Activated T-helper 1 cell treated with Interleukin-2 at 50 U/mL for 16 hours (primary cell): ENCODE results near the gene PPP6R1.
"Not testable (repeated sequence)": the region's sequence is repeated elsewhere in the genome, so short reads cannot be mapped to it uniquely, and the experiment has no call there.

Experiments used
- DNase-seq: peaks from one replicate; pipeline ENCODE4 v3.0.0-alpha.2; 2020; ENCODE audit warnings: low read depth

The PPP6R1 gene

GRCh38 chr19:55224679-55225414 is 34.0 kb downstream of the PPP6R1 start:
- DNase-seq = not testable (repeated sequence)

- DNase-seq = no peak
These were observed 34.7 kb downstream of the PPP6R1 start for GRCh38 chr19:55224038-55224665.

DNA sequence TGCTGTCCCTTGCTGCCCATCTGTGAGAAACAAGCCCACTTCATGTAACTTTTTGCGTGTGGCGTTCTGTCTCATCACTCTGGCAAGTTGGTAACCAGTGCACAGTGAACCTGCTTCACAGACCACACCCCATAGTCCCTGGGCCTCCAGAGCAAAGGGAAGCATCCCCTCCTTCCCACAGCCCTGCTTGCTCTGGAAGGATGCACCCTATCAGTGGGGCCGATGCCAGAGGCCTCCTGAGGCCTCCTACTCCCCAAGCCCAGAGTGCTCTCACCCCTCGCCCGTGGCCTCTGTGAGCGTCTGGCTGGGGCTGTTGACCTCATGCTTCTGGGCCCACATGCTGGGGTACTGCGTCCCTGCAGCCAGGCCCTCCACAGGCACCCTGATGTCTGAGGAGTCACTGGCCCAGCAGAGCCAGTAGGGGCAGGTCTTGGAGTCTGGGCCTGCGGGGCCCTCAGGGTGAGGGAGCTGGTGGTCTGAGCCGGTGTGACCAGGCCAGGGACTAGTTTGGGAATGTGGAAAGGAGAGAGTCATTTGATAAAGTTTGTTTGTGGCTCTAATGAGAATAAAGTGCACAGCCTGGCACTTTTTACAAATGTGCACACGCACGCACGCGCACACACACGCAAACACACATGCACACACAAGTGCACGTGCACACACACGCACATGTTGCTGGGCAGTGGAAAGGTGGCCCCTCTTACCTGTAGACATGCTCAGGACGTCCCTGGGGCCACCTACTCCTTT is 35.4 kb downstream of the PPP6R1 start:
- DNase-seq = no peak

DNA sequence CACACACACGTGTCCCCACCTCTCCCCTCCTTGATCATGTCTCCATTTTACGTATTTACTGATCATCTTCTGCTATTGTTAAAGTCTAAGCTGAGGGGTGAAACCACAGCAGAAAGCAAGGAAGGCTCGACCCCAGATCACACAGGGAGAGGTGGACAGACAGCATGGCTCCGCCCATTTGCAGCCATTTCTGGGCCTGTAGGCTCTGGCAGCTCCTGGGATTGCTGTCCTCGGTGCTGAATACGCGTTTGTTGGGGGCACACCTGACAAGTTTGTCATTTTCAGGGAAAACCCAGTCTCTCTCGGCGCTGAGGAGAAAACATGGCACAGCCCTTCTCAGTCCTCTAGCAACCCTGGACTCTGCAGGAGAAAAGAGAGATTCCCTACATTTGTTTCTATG is 38.3 kb downstream of the PPP6R1 start:
- DNase-seq = no peak

DNA sequence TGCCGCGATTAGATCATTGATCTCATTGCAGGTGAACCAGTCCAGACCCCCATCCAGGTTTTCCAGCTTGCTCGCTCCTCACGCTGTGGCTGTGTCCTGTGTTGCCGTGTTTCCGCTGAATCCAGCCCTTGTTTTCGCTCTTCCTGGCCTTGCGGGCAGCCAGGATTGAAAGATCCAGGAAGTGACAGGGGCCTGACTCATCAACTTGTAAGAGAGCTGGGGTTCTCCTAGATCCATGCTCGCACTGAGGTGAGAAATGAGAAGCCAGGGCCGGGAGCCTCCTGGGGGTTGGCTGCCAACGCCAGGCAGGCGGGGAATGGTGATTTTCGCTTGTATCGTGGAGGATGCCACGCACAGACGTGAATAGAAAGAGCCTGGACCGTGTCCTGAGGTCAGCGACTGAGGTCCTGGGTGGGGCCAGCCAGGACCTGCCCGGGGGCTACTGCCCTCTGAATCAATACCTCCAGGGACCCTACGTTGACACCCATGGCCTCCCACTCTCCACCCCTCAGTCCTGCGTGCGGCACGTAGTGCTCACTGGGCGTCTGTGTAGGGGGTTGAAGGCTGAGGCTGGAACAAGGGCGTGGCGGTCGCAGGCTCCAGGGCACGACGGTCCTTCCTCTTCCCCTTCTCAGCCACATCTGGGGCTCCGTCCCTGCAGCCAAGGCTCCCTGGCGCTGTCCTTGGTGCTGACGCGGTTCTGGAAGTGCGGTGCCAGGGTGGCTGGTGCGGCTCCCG is 42.2 kb downstream of the PPP6R1 start:
- DNase-seq = peak; percentile 15

DNA sequence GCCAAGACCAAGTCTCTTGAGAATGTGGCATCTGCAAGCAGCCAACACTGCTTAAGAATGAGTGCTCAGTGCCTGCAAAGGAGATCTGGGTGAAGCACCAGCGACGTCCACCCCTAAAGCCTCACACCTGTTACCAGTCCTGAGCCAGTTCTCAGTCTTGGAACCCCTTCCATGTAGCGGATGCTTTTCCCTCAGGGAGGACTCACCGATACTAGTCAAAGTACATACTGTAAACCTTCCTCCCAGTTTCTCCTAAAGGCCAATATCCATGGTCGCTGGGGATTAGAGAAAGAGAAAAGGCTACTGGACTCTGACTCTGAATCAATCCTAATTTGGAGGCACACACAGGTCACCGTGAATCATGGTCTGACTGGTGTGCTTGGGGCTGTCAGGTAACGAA is 45.3 kb downstream of the PPP6R1 start:
- DNase-seq = no peak

DNA sequence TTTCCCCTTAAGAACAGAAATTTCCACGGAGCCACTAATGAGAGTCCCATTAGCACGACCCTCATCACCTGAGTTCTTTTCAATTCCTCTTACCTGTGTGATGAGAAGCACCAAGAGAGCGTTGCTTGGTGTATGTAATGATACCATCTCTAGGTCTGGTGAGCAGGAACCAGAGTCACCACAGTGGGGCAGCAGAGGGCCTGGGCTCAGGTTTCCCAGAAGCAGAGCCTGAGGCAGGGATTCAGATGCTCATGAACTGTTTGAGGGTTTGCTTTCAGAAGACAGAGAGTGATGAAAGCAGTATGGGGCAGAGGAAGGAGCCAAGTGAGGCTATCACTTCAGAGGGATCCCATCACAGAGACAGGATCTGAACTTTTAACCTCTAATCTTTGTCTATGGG is 46.4 kb downstream of the PPP6R1 start:
- DNase-seq = no peak

DNA sequence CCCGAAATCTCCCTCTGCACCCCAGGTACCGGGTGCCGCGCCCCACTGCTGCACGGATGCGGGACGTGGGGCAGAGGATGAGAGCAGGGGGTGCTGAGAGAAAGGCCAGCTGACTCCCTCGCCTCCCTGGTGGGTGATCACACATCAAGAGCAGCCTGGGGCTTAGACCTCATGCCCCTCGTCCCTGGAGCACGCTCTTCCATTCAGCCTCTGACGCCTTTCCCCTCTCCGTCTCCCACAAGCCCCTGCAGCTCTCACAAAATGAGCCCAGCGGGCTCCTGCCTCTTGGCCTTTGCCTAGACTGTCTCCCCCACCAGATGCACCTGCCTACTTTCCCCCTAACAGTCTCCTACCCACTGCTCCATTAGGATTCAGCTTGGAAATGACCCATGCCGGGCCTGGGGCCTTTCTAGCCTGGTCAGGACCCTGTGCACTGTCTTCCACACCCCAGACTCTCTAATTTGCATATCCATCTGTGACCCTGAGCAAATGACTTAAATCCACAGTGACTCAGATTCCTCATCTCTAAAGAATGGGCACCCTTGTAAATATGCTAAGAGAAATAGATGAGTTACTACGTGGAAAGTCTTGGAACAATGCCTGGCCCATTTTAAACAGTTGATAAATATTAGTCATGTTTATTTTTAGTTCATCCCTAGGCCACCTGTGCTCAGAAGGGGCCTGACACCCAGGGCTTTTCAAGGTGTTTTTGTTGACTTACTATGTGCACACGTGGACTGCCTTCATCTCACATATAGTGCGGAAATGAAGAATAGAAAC is 48.9 kb downstream of the PPP6R1 start:
- DNase-seq = no peak

DNA sequence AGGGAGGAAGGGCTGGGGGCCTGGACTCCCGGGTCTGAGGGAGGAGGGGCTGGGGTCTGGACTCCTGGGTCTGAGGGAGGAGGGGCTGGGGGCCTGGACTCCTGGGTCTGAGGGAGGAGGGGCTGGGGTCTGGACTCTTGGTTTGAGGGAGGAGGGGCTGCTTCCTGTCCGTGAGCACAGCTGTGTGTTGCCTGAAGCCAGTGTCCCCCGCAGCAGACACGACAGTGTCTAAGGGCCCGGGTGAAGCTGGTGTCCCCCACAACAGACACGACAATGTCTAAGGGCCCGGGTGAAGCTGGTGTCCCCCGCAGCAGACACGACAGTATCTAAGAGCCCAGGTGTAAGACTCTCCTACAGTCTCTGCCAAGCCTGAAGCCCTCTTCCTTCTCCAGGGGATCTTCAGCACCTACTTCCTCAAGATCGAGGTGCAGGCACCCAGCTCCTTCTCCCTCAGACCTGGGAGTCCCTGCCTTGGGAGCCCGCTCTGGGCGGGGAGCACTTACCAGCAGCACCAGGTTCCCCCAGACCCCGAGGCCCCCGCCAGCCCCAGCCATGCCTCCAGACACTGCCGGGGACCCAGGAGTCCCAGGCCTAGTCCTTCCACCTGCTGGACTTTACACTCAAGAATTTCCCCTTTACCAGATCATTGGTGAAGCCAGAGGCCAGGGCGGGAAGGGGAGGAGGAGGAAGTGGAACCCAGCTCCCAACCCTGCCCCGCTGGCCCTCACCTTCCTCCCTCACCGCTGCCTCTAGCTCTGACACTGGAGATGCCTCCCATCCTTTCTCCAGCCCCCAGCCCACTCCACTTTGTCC is 49.7 kb downstream of the PPP6R1 start, which contains the start of gene PTPRH:
PTPRH (minus strand) TSS at position 622 of the 813 bp plus-strand sequence; CDS start at position 554, 68 bp downstream.
- DNase-seq = no peak

DNA sequence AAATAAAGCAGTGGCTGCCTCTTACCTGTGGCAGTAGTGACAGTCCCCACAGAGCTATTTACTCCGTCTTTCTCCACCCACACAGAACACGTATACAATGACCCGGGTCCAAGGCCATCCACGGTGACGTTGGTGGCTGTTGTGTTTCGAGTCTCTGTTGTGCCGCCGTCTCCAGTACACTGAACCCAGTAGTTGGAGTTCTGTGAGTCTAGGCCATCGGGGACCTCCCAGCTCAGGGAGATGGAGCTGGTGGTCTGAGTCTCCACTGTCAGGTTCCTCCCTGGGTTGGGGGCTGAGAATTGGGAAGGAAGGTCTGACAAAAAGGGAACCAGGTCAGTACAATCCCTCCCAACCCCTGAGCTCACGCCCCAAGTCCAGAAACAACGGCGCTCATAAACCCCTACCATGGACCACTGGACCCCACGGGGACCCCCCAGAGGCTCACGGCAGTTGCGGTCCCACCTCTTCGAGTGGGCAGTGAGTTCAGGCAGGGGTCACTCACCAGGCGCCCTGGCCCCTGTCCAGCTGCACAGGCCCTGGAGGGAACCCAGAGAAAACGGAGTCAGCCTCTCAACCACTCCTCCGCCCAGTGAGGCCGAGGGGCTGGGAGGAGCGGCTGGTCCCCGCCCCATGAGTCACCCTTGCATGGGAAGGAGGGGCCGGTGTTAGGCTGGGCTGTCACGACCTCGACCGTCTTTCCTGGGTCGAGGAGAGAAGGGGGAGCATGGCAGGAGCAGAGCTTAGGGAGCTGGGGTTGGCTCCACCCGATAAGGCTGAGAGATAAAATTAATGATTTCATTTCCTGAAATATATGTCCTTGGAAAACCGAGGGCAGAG is 51.9 kb downstream of the PPP6R1 start:
- DNase-seq = no peak

DNA sequence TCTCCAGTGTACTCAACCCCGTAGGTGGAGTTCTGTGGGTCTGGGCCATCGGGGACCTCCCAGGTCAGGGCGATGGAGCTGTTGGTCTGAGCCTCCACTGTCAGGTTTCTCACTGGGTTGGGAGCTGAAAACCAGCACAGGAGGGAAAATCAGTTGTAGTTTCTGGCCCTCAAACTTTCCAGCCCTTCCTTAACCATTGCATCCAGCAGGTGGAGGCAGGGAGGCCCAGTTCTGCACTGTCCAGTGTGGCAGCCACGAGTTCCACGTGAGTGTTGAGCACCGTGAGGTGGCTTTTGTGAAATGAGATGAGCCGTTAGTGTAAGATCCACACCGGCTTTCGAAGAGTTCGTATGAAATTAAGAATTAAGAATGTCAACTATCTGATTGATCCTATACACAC is 56.6 kb downstream of the PPP6R1 start:
- DNase-seq = not testable (repeated sequence)

- no peak for DNase-seq
These were observed 59.1 kb downstream of the PPP6R1 start for GRCh38 chr19:55199620-55200204.

DNA sequence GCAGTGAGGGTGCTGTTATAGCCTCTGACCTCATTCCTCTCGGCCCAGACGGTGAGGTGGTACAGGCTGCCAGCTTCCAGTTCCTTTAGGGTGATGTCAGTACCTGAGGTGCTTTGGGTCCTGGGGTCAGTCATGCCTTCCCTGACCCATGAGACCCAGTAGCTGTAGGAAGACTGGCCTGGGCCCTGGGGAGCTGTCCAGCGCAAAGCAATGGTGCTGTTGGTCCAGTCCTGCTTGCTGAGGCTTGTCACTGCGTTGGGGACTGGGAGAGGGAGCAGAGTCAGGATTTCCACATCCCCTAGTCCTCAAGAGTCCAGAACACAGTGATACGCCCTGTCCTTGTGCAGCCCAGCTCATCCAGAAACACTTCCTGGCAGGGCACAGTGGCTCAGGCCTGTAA is 60.2 kb downstream of the PPP6R1 start:
- DNase-seq = no peak

- no peak for DNase-seq
These were observed 61.3 kb downstream of the PPP6R1 start for GRCh38 chr19:55197528-55197927.

DNA sequence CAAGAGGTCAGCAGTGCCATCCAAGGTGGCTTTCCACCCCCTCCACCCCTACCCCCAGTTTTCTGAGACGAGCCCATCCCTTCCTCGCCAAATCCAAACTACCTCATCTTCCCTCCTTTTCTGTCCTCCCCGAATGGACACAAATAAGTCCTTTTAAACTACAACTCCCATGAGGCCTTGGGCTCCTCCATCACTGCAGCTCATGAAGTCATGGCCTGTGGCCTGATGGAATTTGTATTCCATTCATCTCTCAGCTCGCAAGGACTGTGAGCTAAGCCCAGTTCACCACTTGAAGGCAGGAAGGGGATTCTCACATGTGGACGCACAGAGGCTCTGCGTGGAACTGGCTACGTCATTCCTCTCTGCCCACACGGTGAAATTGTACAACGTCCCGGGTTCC is 62.0 kb downstream of the PPP6R1 start:
- DNase-seq = no peak

DNA sequence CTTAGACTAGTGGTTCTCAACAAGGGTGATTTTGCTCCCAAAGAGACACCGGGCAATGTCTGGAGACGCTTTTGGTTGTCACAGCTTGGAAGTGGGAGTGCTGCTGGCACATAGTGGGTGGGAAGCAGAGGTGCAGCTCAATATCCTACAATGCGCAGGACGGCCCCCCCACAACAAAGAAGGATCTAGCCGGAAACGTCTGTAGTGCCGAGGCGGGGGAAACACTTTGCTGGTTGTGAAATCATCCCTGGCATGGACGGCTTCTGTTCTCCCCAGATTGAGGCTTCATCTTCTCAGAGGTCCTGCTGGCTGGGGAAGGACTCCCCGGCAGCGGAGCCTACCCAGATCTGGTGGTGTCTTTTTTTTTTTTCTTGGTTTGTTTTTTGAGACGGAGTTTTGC is 65.3 kb downstream of the PPP6R1 start:
- no peak for DNase-seq

DNA sequence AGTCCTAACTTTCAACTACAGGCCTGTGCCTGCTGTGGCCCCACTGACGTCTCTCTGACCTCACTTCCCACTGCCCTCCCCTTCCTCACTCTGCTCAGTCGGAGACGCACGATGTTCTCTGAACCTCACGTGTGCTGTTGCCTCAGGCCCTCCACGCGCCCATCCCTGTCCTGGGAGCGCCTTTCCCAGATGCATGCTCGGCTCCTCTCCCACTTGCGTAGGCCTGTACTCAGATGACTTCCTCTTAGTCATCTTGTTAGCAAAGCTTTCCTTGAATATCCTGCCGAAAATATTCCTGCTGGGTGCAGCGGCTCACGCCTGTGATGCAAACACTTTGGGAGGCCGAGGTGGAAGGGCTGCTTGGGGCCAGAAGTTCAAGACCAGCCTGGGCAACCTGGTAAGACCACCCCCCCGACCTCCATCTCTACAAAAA is 69.4 kb downstream of the PPP6R1 start:
- DNase-seq = no peak

GRCh38 chr19:55188625-55189024 is 70.2 kb downstream of the PPP6R1 start:
- no peak for DNase-seq

GRCh38 chr19:55186080-55186479 is 72.7 kb downstream of the PPP6R1 start:
- no peak for DNase-seq
